ENCODE results near the gene PIEZO1. TPM values are rescaled to one million over a fixed set of nuclear protein-coding genes. Genes with fewer than 3 reads are reported as not detected.

PIEZO1 gene
- total and polyA plus RNA-seq, 9 of the 15 experiments (the other 6 are each of a cell fraction or from before 2014, with no cell fraction given), result 3.6 to 432 (median 131) TPM

DNA sequence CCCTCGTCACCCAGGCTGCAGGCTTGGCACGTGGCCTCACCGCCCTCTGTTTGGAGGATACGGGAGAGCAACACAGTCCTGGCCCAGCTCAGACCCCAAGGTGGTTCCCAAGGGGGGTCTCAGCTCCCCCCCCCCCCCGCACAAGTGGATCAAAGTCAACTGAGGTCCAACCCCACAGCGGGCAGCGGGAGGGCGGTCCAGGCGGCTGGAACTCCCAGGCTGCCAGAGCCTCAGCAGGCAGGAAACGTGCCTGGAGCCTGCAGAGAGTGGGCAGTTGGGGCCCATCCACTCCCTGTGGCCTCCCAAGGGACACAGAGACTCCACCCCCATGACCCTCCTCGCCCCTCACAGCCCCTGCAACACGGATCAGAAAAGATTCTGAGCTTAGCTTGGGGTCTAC is 36.7 kb downstream of the PIEZO1 start:
- Histone ChIP-seq H3K79me2 (ENCODE audit: control insufficient read depth, insufficient read depth, low read length) (peaks cover 70% of the 10 kb centered on the region), H3K9me3 (replicated peaks; ENCODE audit: control insufficient read depth, insufficient read depth, low read depth, low read length) (no peaks in the 10 kb centered on the region), H3K9ac (ENCODE audit: insufficient read depth in 1 of 2, low read depth in 2 of 2, low read length in 2 of 2) (no peak overlapping the region; a peak in 1 of 4 replicates), H3K36me3 (ENCODE audit: control insufficient read depth, insufficient read depth, low read length) (peaks cover 80% of the 10 kb centered on the region; the same call in 2 of the 3 replicates), H3K4me2 (ENCODE audit: insufficient read depth, low read length) (no peak overlapping the region), H3K4me1 (replicated peaks in 1 of 2; ENCODE audit: control insufficient read depth in 2 of 2, insufficient read depth in 2 of 2, low read length in 2 of 2) (peaks cover 0 to 80% of the 10 kb centered on the region in 2 experiments; a peak in 2 of 5 replicates), H3K27ac (ENCODE audit: extremely low read depth, low read depth, low read length) (no peak overlapping the region), H3K4me3 (no peak overlapping the region), H4K20me1 (replicated peaks; ENCODE audit: control insufficient read depth, insufficient read depth, low read length) (peaks cover 21% of the 10 kb centered on the region), H3K9me1 (ENCODE audit: control insufficient read depth, insufficient read depth, low read length) (peaks cover 9% of the 10 kb centered on the region), H2AFZ (ENCODE audit: low read depth, low read length) (no peak overlapping the region), H3K27me3 (ENCODE audit: control insufficient read depth in 2 of 2, insufficient read depth in 2 of 2, low read length in 2 of 2) (no peaks in the 10 kb centered on the region)
- no peak for DNase-seq (ENCODE audit: extremely low read depth in 1 of 4, low spot score in 3 of 4)
- intact Hi-C loops (cut with micrococcal nuclease), result loop anchor here (1.0 kb wide), 1 partner anchor 35 kb away; no protein-coding TSS in a partner anchor
- 88% methylated on average over 12 of the region's 12 CpGs for WGBS (ENCODE audit: insufficient coverage, low coverage, missing lambda C conversion rate)
- CTCF ChIA-PET (ENCODE audit: low intra/inter-chr PET ratio), result interaction anchor here (0.6 to 1.7 kb wide), 5 partner anchors 16 to 419 kb away, joined by 3 to 8 read pairs (median 3); partner anchors contain the start of gene PIEZO1
- in situ Hi-C loops (cut with MboI), result no loop called here
- ATAC-seq, result no peak
- FAIRE-seq, result no peak
- POLR2A ChIA-PET, result interaction anchor here (1.1 to 2.2 kb wide), 2 partner anchors 21 to 35 kb away, joined by 3 to 5 read pairs; no protein-coding TSS in a partner anchor
- TF ChIP-seq GTF2F1 (IDR thresholded peaks at IDR 0.05; ENCODE audit: low read depth, low read length) (no peak), POLR2G (IDR thresholded peaks at IDR 0.05; ENCODE audit: low read depth, low read length) (peak; percentile 52; the same call in 1 of the 2 replicates)
- BruUV-seq (replicated peaks), result no TSS peak

DNA sequence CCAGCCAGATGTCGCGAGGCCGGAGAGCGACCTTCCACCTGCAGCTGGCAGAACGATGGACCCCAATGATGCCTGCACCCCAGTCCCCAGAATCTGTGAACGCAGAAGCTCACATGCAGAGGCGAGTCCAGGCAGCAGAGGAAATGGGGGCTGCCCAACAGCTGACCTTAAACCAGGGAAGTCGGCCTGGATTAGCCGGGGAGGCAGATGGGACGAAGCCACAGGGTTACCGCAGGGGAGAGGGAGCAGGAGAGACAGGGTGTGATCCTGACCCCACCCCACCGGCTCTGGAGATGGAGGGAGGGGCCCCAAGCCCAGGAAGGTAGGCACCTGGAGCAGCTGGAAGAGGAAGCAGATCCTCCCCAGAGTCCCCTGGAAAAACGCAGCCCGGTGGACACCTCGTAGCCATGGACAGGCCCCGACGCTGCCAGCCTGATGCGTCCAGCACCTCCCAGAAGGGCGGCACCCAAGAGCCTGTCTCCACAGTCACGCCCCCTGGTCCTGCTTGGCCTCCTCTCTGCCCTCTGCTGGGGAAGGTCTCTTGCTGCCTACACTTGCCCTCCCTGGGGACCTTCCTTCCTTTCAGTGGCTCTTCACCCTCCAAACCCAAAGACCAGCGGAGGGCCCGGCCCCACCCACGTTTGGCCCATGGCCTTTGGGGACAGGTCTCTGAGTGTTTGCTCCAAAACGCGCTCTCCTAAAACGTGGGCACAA is 37.3 kb downstream of the PIEZO1 start:
- ChIA-PET CTCF (ENCODE audit: low intra/inter-chr PET ratio) (interaction anchor here (0.6 to 1.7 kb wide), 4 partner anchors 16 to 221 kb away, joined by 3 to 8 read pairs (median 3); partner anchors contain the start of gene PIEZO1), POLR2A (interaction anchor here (1.1 to 2.2 kb wide), 3 partner anchors 11 to 36 kb away, joined by 3 to 9 read pairs (median 5); no protein-coding TSS in a partner anchor)
- no peak overlapping the region for H2AFZ ChIP-seq (ENCODE audit: low read depth, low read length)
- no peak overlapping the region for H3K4me3 ChIP-seq
- H3K36me3 ChIP-seq (ENCODE audit: control insufficient read depth, insufficient read depth, low read length), result peaks cover 83% of the 10 kb centered on the region; the same call in 2 of the 3 replicates
- peaks cover 0 to 84% of the 10 kb centered on the region in 2 experiments; a peak in 2 of 5 replicates for H3K4me1 ChIP-seq (replicated peaks in 1 of 2; ENCODE audit: control insufficient read depth in 2 of 2, insufficient read depth in 2 of 2, low read length in 2 of 2)
- in situ Hi-C loops (cut with MboI) (no loop called here), intact Hi-C loops (cut with micrococcal nuclease) (loop anchor here (1.0 kb wide), 1 partner anchor 36 kb away; no protein-coding TSS in a partner anchor)
- WGBS (ENCODE audit: insufficient coverage, low coverage, missing lambda C conversion rate), result 70% methylated on average over 26 of the region's 26 CpGs
- H4K20me1 ChIP-seq (replicated peaks; ENCODE audit: control insufficient read depth, insufficient read depth, low read length), result peaks cover 25% of the 10 kb centered on the region; the same call in 1 of the 2 replicates
- DNase-seq (ENCODE audit: extremely low read depth in 1 of 4, low spot score in 3 of 4) (peak; percentile 85 to 89 (median 87)), ATAC-seq (peak; percentile 96), FAIRE-seq (peak; percentile 94)
- no TSS peak for BruUV-seq (replicated peaks)
- H3K79me2 ChIP-seq (ENCODE audit: control insufficient read depth, insufficient read depth, low read length), result peaks cover 73% of the 10 kb centered on the region
- H3K9me1 ChIP-seq (ENCODE audit: control insufficient read depth, insufficient read depth, low read length), result peaks cover 9% of the 10 kb centered on the region
- peak overlapping the region in 1 of 2 experiments; percentile 36; a peak in 2 of 4 replicates for H3K9ac ChIP-seq (ENCODE audit: insufficient read depth in 1 of 2, low read depth in 2 of 2, low read length in 2 of 2)
- no peak overlapping the region for H3K27ac ChIP-seq (ENCODE audit: extremely low read depth, low read depth, low read length)
- H3K4me2 ChIP-seq (ENCODE audit: insufficient read depth, low read length), result no peak overlapping the region
- H3K27me3 ChIP-seq (ENCODE audit: control insufficient read depth in 2 of 2, insufficient read depth in 2 of 2, low read length in 2 of 2), result no peaks in the 10 kb centered on the region
- no peaks in the 10 kb centered on the region for H3K9me3 ChIP-seq (replicated peaks; ENCODE audit: control insufficient read depth, insufficient read depth, low read depth, low read length)
- TF ChIP-seq HDAC2 (IDR thresholded peaks at IDR 0.05) (no peak), GABPB1 (CRISPR knock-in tag; IDR thresholded peaks at IDR 0.05) (peak; percentile 25; the same call in 1 of the 2 replicates), NCOA2 (IDR thresholded peaks at IDR 0.05; ENCODE audit: partially characterized antibody in 2 of 2) (no peak), XRCC5 (IDR thresholded peaks at IDR 0.05; ENCODE audit: low read depth, low read length) (peak; percentile 81), ZNF75A (CRISPR knock-in tag; IDR thresholded peaks at IDR 0.05) (no peak), HDAC1 (IDR thresholded peaks at IDR 0.05) (peak in 1 of 2 experiments; percentile 33; a peak in 1 of 4 replicates), RCOR1 (IDR thresholded peaks at IDR 0.05; ENCODE audit: borderline replicate concordance in 1 of 2, low read depth in 2 of 2, low read length in 2 of 2) (0 out of 4 replicates have a peak, but pooled peaks of 1 of the 2 experiments have one; percentile 51)
- TF ChIP-seq, protein P1, sequence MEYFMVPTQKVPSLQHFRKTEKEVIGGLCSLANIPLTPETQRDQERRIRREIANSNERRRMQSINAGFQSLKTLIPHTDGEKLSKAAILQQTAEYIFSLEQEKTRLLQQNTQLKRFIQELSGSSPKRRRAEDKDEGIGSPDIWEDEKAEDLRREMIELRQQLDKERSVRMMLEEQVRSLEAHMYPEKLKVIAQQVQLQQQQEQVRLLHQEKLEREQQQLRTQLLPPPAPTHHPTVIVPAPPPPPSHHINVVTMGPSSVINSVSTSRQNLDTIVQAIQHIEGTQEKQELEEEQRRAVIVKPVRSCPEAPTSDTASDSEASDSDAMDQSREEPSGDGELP (CRISPR knock-in tag; IDR thresholded peaks at IDR 0.05; ENCODE audit: borderline replicate concordance), result 0 out of 2 replicates have a peak, but pooled peaks have one; percentile 40
- TF ChIP-seq, protein P2, sequence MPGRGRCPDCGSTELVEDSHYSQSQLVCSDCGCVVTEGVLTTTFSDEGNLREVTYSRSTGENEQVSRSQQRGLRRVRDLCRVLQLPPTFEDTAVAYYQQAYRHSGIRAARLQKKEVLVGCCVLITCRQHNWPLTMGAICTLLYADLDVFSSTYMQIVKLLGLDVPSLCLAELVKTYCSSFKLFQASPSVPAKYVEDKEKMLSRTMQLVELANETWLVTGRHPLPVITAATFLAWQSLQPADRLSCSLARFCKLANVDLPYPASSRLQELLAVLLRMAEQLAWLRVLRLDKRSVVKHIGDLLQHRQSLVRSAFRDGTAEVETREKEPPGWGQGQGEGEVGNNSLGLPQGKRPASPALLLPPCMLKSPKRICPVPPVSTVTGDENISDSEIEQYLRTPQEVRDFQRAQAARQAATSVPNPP (IDR thresholded peaks at IDR 0.05; ENCODE audit: borderline replicate concordance, insufficient read depth, insufficient read length), result no peak
